Nucleus accumbens (tissue), 56 donors: ENCODE results near the gene RANBP17.
"Not testable (repeated sequence)": the region's sequence is repeated elsewhere in the genome, so short reads cannot be mapped to it uniquely, and the experiment has no call there.

Source experiments
- DNase-seq, 56 donors: peaks; one replicate each; lab custom pipeline; 2025; lab: John Stamatoyannopoulos, UW

The RANBP17 gene

DNA sequence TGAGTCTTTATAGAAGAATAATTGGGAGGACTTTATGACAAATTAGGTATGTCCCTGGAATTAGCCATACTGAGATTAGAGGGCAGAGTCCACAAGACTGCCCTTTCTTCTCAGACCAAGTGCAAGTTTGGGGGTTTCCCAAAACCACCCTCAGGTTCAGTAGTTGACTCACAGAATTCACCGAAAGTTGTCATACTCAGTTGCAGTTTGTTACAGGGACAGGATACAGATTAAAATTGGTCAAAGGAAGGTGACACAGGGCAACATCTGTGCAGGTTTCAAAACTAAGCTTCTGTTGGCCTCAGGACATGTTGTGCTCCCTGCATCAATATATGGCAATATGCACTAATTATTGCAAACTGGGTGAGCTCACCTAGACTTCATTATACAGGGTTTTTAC is 3.8 kb downstream of the RANBP17 start:
- DNase-seq = no peak

DNA sequence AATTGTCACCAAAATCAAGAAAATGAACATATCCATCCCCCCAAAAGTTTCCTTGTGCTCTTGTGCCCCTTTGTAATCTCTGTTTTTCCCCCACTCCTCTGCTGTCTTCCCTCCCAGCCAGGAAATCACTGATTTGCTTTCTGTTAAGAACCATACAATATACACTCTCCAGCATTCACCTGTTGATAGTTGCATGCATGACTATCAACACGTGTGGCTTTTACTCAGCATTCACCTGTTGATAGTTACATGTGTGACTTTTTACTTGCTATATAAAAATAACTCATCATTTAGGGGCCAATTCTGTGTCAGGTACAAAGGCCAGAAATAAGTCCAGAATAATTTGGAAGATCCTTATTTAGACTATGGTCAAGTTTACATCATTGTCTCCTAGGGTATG is 6.0 kb downstream of the RANBP17 start:
- DNase-seq = no peak

DNA sequence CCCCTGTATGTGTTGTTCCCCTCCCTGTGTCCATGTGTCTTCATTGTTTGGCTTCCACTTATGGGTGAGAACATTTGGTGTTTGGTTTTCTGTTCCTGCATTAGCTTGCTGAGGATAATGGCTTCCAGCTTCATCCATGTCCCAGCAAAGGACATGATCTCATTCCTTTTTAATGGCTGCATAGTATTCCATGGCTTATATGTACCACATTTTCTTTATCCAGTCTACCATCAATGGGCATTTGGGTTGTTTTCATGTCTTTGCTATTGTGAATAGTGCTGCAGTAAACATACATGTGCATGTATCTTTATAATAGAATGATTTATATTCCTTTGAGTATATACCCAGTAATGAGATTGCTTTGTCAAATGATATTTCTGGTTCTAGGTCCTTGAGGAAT is 8.6 kb downstream of the RANBP17 start:
- DNase-seq = not testable (repeated sequence)

DNA sequence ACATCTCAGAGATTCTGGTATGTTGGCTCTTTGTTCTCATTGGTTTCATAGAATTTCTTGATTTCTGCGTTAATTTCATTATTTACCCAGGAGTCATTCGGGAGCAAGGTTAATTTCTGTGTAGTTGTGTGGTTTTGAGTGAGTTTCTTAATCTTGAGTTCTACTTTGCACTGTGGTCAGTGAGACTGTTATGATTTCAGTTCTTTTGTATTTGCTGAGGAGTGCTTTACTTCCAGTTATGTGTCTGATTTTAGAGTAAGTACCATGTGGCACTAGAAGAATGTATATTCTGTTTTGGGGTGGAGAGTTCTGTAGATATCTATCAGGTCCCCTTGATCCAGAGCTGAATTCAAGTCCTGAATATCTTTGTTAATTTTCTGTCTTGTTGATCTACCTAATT is 12.2 kb downstream of the RANBP17 start:
- DNase-seq = no peak

DNA sequence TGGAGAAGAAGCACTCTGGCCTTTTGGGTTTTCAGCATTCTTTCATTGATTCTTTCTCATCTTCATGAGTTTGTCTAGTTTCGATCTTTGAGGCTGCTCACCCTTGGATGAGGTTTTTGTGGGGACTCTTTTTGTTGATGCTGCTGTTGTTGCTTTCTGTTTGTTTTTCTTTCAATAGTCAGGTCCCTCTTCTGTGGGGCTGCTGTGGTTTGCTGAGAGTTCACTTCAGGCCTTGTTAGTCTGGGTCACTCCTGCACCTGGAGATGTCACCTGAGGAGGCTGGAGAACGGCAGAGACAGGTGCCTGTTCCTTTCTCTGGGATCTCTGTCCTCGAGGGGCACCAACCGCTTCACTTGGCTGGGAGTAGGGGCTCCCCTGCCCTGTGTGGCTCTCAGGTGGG is 14.0 kb downstream of the RANBP17 start:
- DNase-seq = no peak

DNA sequence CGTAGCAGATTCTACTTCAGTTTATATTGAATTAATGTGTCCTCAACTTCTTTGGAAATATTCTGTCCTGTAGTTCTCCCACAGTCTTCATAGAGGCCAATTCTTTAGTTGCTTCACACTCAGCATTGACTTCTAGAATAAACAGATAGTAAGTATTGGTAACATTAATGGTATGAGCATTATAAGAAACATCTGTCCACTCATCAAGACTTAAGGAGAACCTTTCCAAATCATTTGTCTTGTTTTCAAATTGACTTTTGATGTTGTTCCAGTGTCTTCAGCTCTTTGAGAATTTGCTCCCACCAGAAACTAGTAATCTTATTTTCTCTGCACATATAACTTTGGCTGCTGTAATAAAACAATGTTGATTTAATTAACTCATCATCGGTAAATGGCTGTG is 18.3 kb downstream of the RANBP17 start:
- no peak for DNase-seq

DNA sequence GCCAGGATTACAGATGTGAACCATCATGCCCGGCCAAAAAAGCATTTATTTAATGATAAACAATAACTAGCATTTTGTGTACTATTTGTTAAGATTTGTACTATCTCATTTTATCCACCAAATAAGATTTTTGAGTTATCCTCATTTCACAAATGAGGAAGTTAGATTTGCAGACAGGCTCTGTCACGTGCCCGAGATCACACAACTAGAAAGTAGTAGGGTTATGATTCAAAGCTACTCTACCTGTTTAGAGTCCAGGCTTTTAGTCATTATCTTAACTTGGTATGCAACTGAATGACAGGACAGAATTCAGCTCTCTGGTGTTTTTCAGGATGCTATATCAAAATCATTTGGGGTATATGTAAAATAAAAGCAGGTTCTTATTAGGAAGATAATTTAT is 20.5 kb downstream of the RANBP17 start:
- no peak for DNase-seq

DNA sequence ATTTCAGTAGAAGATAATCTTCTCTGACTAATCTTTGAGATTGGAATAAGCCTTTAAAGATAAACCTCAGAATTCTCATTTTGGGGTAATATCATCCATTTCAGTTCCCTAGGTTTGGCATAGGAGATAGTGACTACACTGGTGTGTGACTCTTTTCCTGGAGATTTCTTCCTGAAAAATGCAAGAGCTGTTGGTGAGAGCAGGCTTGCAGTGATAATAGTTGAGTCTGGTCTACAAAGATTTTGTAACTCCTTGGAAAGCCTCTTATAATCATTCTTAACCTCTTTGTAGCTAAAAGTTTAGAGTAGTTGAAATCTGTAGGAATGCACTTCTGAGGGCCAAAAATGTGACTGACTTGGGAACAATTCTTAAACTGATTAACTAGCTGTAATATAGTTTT is 23.4 kb downstream of the RANBP17 start:
- DNase-seq = no peak

DNA sequence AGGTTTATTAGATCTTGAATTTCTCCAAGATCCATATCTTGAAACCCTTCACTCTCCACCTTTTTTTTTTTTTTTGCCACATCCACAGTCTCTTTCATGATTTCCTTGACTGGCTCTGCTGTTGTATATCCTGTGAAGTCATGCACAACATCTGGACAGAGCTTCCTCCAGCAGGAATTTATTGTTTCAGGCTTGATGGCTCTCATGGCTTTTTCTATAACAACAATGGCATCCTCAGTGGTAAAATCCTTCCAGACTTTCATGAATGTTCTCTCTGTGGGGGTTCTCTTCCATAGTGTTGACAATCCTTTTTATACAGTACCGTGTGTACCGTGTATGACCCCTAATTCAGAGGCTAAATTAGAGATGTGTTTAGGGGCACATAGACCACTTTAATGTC is 24.0 kb downstream of the RANBP17 start:
- DNase-seq = no peak

DNA sequence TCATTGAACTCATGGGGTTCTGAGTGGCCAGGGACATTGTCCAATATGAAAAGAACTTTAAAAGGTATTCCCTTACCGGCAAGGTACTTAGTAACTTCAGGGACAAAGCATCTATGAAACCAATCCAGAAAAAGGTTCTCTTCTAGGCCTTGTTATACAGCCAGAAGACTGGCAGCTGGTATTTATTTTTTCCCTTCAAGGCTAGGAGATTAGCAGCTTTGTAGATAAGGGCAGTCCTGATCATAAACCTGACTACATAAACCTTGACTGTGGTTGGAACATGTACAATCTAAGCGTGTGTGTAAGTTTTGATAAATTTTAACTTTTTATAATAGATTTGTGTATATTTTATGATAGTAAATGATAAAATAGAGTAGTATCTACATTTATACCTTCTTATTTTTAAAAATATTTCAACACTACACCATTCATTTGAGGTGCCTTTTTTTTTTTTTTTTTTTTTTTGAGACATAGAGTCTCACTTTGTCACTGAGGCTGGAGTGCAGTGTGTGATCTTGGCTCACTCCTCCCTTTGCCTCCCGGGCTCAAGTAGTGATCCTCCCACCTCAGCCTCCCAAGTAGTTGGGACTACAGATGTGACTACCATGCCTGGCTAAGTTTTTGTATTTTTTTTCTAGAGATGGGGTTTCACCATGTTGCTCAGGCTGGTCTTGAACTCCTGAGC is 24.5 kb downstream of the RANBP17 start:
- DNase-seq = no peak

DNA sequence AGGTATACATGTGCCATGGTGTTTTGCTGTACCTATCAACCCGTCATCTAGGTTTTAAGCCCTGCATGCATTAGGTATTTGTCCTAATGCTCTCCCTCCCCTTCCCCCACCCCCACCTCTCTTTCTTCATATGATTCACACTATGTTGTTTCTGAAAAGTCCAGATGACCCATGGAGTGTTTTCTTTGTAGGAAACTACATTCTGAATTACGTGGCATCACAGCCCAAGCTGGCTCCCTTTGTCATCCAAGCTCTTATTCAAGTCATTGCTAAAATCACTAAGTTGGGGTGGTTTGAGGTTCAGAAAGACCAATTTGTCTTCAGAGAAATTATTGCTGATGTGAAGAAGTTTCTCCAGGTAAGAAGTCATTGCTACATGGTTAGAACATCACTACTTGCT is 30.4 kb downstream of the RANBP17 start:
- DNase-seq = no peak

DNA sequence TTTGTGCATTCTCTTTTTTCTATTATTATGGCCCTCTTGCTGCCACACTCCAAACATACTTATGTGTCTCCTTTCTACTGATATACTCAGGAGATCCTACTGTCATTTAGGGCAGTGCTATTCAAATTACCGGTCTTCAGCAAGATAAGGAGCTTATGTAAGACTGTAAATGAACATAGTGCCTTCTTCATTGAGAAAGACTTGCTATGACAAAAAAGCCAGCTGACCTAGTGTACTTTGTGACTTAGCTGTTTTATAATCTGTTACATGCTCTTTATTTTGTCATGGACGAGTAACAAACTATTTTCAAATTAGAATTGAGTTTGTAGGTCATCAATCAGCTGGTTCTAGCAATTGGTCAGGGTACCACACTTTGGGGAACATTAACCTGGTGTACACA is 32.8 kb downstream of the RANBP17 start:
- no peak for DNase-seq

DNA sequence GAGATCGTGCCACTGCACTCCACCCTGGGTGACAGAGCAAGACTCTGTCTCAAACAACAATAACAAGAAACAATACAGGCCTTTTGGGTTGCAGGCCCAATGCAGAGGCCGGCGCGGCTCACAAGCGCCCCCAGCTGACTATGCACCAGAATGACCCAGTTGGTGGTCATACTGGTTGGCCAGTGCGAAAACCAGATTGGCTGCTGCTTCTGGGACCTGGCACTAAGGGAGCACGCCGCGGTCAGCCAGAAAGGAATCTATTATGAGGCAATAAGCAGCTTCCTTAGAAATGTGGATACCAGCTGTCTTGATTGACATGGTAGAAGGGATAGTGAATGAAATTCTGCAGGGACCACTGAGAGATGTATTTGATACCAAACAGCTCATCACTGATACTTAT is 35.0 kb downstream of the RANBP17 start:
- DNase-seq = peak in 36 of 56 donors; percentile 1 to 62 (median 15)

DNA sequence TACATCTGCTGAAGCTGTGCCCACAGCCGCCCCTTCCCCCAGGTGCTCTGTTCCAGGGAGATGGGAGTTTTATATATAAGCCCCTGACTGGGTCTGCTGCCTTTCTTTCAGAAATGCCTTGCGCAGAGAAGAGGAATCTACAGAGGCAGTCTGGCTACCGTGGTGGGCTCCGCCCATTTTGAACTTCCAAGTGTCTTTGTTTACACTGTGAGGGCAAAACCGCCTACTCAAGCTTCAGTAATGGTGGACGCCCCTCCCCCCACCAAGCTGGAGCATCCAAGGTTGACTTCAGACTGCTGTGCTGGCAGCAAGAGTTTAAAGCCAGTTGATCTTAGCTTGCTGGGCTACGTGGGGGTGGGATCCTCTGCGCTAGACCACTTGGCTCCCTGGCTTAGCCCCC is 41.3 kb downstream of the RANBP17 start:
- no peak for DNase-seq

DNA sequence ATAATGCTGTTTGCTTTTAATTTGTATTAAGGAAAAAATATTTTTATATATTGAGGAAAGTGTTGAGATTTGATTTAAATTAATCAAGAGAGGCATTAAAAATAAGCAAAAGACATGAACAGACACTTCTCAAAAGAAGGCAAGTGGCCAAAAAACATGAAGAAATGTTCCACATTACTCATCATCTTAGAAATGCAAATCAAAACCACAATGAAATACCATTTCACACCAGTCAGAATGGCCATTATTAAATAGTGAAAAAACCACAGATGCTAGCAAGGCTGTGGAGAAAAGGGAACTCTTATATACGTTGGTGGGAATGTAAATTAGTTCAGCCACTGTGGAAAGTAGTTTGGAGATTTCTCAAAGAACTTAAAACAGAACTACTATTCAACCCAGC is 45.9 kb downstream of the RANBP17 start:
- no peak for DNase-seq

DNA sequence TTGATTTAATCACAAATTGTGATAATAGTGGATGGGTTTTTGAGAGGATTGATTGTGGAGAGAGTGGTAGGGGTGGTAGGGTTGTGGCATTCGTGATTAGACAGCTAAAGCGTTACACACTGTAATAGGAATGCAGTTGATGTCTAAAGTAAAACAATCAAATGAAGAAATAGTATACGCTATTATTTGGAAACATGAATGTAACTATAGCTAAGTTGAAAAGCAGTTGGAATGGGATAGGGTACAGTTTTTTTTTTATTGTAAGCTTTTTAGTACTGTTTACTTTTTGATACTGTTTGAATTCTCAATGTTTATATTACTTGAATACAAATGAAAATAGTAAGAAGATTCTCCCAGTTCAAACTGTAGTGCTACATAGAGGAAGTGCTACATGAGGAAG is 51.8 kb downstream of the RANBP17 start:
- no peak for DNase-seq

DNA sequence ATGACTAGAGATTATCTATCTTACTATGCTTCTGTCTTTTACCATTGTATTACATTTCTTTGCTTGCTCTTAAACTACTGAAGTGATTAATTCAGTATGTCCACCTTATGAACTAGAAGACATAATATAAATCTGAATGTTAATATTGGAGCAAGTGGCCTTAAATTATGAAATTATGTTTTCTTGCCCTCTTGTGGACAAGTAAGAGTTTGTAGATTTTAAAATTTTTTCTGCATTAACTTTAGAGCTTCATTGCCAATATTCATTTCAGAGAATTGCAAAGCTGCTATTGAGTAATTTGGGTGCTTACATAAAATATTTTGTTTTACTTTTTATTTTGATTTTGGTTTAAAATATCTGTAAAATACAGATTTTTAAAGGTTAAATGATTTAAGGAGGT is 55.3 kb downstream of the RANBP17 start:
- no peak for DNase-seq

DNA sequence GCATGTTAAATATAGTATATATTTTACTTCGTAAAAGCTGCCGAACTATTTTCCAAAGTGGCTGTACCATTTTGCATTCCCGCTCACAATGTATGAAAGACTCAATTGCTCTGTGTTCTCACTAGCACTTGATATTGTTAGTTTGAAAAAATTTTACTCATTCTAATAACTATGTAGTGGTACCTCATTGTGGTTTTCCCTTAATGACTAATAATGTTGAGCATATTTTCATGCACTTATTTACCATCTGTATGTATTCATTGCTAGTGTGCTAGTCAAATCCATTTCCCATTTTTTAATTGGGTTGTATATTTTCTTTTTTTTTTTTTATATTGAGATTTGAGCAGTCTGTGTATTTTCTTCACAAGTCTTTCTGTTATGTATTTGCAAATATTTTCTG is 58.4 kb downstream of the RANBP17 start:
- no peak for DNase-seq

DNA sequence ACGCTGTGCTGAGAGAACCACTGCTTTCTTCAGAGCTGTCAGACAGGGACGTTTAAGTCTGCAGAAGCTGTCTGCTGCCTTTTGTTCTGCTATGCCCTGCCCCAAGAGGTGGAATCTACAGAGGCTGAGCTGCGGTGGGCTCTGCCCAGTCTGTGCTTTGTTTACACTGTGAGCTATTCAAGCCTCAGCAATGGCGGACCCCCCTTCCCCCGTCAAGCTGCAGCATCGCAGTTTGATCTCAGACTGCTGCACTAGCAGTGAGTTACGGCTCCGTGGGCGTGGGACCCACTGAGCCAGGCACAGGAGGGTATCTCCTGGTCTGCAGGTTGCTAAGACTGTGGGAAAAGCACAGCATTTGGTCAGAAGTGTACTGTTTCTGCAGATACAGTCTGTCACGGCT is 60.5 kb downstream of the RANBP17 start:
- DNase-seq = not testable (repeated sequence)

DNA sequence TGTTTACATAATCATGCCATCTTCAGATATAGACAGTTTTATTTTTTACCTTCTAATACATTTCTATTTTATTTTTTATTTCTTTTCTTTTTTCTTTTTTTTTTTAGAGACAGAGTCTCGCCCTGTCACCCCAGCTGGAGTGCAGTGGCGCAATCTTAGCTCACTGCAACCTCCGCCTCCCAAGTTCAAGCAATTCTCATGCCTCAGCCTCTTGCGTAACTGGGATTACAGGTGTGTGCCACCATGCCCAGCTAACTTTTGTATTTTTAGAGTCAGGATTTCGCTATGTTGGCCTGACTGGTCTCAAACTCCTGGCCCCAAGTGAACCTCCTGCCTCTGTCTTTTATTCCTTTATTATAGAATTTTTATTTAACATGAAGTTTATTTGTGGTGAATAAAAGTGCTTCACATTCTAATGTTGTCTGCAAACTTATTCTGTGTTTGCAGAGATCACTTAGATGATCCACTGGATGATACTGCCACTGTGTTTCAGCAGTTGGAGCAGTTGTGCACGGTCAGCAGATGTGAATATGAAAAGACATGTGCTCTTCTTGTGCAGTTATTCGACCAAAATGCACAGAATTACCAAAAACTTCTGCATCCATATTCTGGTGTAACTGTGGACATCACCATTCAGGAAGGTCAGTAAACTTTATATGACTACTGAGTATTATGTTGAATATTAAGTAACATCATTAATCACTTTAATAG is 62.2 kb downstream of the RANBP17 start:
- no peak for DNase-seq

DNA sequence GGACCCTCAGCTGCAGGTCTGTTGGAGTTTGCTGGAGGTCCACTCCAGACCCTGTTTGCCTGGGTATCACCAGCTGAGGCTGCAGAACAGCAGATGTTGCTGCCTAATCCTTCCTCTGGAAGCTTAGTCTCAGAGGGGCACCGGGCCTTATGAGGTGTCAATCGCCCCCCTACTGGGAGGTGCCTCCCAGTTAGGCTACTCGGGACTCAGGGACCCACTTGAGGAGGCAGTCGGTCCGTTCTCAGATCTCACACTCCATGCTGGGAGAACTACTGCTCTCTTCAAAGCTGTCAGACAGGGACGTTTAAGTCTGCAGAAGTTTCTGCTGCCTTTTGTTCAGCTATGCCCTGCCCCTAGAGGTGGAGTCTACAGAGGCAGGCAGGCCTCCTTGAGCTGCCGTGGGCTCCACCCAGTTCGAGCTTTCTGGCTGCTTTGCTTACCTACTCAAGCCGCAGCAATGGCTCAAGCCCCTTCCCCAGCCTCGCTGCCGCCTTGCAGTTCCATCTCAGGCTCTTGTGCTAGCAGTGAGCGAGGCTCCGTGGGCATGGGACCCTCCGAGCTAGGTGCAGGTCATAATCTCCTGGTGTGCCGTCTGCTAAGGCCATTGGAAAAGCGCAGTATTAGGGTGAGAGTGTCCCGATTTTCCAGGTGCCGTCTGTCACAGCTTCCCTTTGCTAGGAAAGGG is 73.9 kb downstream of the RANBP17 start:
- DNase-seq = not testable (repeated sequence)

DNA sequence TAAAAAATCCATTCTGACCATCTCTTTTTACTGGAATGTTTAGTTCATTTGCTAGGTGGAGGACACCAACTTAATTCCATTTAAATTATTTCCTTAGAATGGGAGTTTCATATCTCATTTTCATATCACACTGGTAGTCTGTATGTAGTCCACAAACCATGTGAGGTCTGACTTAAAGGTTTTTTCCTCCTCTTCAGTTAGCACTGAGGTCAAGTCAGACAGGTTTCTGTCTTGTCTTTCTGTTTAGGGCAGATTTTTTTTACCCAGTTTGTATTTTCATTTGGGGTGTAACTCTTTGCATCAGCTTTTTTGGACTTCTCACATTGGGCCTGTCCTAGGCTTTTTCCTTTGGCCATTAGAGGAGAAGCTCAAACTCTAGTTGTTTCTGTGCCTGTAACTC is 75.3 kb downstream of the RANBP17 start:
- DNase-seq = no peak
